Testis (tissue), 2 donors: ENCODE measurements around the gene SPSB1.

Experiments used
- POLR2A ChIP-seq: fragments of 450-650 bp; IDR thresholded peaks from one replicate; pipeline ENCODE4 v1.6.1; 2017; ENCODE audit warnings: antibody characterized with exemption, mild to moderate bottlenecking, moderate library complexity
- TF ChIP-seq, protein P1 (sequence below), 3 experiments: fragments of 450-650 bp in 2 of 3; fragments of 200-600 bp in 1 of 3; sonication (generic) in 1 of 3; IDR thresholded peaks; one replicate each; pipeline ENCODE4 v1.5.1; 2016 to 2019; ENCODE audit warnings: antibody characterized with exemption in 3 of 3, mild to moderate bottlenecking in 2 of 3, moderate library complexity in 1 of 3

DNA sequence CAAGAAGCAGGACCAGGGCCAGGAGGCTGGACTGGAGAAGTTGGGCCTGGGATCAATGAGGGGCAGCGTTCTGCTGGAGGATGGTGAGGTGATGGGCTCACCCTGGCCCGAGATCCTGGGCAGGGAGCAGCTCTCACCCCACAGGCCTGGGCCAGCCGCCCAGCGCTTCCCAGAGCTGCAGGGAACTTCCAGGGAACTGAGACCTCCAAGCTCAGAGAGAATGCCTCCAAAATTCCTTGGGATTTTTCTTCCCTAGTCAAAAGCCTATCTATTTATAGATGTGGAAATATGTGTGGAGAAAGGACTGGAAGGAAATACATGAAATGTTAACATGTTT is 121.2 kb downstream of the SPSB1 start:
- TF ChIP-seq, protein P1, sequence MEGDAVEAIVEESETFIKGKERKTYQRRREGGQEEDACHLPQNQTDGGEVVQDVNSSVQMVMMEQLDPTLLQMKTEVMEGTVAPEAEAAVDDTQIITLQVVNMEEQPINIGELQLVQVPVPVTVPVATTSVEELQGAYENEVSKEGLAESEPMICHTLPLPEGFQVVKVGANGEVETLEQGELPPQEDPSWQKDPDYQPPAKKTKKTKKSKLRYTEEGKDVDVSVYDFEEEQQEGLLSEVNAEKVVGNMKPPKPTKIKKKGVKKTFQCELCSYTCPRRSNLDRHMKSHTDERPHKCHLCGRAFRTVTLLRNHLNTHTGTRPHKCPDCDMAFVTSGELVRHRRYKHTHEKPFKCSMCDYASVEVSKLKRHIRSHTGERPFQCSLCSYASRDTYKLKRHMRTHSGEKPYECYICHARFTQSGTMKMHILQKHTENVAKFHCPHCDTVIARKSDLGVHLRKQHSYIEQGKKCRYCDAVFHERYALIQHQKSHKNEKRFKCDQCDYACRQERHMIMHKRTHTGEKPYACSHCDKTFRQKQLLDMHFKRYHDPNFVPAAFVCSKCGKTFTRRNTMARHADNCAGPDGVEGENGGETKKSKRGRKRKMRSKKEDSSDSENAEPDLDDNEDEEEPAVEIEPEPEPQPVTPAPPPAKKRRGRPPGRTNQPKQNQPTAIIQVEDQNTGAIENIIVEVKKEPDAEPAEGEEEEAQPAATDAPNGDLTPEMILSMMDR (IDR thresholded peaks at IDR 0.05): no peak
- TF ChIP-seq POLR2A: no peak
